ENCODE measurements around the gene NDUFS8.

Gene NDUFS8

DNA sequence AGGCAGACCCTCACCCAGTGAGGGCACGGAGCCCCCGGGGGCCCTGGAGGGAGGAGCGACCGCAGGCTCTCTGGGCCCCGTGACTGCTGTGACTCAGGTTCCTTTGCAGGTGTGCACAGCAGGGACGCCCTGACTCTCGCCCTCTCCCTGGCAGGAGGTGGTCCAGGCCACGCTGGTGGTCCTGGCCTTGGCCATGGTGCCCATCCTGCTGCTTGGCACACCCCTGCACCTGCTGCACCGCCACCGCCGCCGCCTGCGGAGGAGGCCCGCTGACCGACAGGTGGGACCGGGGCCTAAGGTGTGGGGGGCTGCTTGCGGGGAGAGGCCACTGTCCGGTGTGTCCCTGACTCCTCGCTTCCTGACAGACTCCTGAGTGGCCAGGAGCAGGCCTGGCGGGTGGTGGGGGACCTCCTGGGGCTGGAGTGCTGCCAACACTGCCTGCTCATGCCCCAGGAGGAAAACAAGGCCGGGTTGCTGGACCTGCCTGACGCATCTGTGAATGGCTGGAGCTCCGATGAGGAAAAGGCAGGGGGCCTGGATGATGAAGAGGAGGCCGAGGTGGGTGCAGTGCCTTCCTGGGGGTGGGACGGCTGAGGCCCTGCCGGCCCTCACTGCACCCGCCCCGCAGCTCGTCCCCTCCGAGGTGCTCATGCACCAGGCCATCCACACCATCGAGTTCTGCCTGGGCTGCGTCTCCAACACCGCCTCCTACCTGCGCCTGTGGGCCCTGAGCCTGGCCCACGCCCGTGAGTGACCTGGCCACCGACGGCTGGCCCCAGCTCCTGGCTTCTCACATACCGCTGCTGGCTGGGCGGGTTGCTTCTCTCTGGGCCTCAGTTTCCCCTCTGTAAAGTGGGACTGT, 19.3 kb downstream of the NDUFS8 start:
- no peak for DNase-seq (ENCODE audit: low read depth)

DNA sequence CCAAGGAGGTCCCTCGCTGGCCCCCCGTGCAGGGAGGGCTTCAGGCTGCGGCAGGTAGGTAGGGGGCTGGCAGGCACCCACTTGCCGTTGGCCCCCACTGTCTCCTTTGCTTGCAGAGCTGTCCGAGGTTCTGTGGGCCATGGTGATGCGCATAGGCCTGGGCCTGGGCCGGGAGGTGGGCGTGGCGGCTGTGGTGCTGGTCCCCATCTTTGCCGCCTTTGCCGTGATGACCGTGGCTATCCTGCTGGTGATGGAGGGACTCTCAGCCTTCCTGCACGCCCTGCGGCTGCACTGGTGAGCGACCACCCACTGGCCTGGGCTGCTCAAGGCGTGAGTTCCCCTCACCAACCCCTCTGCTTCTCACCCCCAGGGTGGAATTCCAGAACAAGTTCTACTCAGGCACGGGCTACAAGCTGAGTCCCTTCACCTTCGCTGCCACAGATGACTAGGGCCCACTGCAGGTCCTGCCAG, 19.9 kb downstream of the NDUFS8 start:
- no peak for DNase-seq (ENCODE audit: low read depth)

DNA sequence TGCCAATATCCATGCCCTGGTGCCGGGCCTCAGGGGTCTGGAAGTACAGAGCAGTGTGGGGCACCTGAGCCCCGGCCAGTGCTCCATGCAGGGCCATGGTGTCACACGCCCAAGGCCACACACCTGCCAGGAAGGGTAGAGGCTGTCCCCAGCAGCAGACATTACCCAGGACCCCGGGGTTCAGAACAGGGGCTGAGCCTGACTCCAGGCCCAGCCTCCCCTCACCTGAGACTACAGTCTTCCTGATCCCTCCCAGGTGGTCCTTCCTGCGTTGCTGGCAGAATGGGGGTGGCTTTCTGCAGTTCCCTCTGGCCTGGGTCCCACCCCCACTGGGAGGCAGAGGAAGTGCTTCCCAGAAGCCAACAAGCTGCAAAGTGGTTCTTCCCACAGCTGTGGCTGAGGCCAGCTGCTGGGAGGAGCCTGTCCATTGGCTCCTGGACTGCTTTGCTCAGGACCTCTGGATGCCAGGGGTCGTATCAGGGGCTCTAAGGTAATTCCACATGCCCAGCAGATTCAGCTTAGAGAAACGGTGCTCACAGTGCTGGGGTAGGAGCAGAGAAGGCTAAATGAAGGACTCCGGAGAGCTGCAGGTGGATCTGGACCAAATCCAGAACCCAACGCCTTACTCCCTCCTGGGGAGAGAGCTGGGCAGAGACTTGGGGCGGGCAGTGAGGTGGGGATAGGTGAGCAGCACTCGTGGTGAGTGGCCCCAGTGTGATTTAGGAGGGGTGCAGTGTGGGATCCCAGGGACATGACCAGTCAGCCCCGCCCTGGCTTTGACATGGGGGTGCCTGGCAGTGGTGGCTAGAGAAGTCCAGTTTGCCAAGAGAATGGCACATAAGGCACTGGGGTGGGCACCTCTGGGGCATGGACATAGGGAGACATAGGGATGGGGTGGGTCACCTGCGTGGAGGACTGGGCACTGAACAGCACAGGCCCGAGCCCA, 21.0 kb downstream of the NDUFS8 start:
- no peak for DNase-seq (ENCODE audit: low read depth)

DNA sequence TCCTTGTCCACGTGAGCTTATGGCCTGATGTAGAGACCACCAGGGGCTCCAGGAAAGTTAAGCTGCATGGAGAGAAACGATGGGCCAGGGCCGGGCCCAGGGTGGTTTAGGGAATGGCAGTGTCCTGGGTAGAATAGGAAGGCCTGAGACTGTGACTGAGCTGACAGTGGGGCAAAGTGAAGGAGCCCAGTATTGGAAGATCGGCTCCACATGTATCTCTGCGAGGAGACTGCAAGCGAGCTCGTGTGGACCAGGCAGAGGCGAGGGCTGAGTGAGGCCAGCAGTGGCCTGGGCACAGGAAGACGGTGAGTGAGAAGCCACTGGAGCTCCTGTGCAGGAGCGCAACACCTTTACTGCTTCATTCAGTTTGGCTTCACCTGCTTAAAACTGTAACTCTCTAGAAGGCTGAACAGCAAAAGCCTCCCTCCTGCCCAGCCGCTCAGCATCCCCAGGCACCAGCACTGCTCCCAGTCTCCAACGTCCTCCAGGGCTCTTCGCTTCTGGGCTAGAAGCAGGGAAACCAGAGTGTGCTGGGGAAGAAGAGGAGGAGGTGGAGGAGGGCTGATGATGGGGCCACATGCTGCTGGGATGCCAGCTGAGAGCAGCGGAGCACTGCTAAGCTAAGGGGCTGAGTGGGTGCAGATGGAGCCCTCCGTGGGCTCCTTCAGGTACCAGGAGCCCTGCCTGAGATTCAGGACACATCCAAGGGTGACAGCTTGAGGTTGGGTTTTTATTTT, 21.8 kb downstream of the NDUFS8 start:
- no peak for DNase-seq (ENCODE audit: low read depth)

- DNase-seq (ENCODE audit: low read depth) = no peak
Observed at GRCh38 chr11:68053117-68053516, 22.6 kb downstream of the NDUFS8 start.

DNA sequence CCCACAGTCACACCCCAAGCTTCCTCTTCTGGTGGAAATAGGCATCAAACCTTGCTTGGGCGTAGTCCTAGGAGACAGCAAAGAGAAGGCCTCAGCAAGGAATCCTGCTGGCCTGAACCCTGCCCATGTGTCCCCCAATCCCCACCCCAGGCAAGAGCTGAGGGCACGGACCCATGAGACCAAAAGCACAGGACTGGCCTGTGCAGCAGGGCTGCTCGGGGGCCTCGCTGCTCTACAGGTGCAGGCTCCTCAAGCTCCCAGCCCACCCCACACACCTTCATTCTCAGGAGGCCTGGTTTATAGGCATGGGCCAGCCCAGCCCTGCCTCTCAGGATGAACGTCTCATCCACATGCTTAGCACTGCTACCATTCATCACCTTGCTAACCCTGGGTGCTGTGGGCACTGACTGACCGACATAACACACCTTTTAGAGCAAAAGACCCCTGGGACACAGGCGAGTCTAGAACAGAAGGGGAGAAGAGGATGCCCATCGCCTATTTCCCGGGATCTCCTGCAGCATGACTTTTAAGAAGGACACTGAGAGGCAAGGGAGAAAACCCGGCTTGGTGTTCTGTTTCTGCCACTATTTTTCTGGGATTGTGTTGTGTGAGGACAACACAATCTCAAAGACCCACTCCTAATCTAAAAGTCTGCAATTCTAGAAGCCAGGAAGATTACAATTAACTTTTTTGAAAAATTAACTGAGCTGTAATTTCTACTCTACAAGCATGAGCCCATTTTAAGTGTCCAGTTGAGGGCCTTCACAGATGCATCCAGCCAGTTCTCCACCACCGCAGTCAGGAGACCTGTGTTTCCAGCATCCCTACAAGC, 23.7 kb downstream of the NDUFS8 start:
- no peak for DNase-seq (ENCODE audit: low read depth)

GRCh38 chr11:68056317-68057285, 26.1 kb downstream of the NDUFS8 start:
- no peak for DNase-seq (ENCODE audit: low read depth)

DNA sequence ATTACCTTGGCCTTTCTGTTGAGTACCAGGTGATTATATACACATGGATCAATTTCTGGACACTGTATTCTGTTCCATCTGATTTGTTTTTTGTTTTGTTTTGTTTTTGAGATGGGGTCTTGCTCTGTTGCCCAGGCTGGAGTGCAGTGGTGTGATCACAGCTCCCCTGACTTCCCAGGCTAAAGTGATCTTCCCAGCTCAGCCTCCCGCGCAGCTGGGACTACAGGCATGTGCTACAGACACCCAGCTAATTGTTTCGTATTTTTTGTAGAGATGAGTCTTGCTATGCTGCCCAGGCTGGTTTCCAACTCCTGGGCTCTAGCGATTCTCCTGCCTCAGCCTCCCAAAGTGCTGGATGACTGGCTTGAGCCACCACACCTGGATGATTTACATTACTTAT, 27.3 kb downstream of the NDUFS8 start:
- no peak for DNase-seq (ENCODE audit: low read depth)

- DNase-seq (ENCODE audit: low read depth) = no peak
Observed at GRCh38 chr11:68061508-68061907, 31.0 kb downstream of the NDUFS8 start.

DNA sequence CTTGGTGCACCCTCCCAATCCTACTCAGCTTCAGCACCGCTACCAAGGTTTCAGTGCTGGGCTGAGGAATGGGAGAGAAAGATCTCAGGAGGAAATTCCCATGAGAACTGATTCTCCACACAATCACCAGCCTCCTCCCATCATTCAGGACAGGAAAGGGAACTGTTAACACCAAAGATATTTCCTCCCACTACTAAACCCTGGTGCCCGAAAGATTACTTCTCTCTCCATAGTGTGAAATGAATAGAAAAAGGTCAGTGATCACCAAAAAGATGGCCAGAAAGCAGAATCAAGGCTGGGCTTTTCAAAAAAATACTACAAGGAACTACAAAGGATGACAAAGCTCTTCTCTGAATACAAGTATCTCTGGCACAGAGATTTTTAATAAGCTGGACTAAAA, 34.4 kb downstream of the NDUFS8 start:
- no peak for DNase-seq (ENCODE audit: low read depth)

GRCh38 chr11:68065841-68066240, 35.4 kb downstream of the NDUFS8 start:
- no peak for DNase-seq (ENCODE audit: low read depth)

GRCh38 chr11:68066742-68067141, 36.3 kb downstream of the NDUFS8 start:
- no peak for DNase-seq (ENCODE audit: low read depth)

- no peak for DNase-seq (ENCODE audit: low read depth)
Observed at GRCh38 chr11:68067991-68068390, 37.5 kb downstream of the NDUFS8 start.

GRCh38 chr11:68071281-68072048, 41.0 kb downstream of the NDUFS8 start:
- DNase-seq (ENCODE audit: low read depth) = no peak

GRCh38 chr11:68074584-68075352, 44.3 kb downstream of the NDUFS8 start:
- DNase-seq (ENCODE audit: low read depth) = no peak

GRCh38 chr11:68076371-68077042, 46.0 kb downstream of the NDUFS8 start:
- no peak for DNase-seq (ENCODE audit: low read depth)

DNA sequence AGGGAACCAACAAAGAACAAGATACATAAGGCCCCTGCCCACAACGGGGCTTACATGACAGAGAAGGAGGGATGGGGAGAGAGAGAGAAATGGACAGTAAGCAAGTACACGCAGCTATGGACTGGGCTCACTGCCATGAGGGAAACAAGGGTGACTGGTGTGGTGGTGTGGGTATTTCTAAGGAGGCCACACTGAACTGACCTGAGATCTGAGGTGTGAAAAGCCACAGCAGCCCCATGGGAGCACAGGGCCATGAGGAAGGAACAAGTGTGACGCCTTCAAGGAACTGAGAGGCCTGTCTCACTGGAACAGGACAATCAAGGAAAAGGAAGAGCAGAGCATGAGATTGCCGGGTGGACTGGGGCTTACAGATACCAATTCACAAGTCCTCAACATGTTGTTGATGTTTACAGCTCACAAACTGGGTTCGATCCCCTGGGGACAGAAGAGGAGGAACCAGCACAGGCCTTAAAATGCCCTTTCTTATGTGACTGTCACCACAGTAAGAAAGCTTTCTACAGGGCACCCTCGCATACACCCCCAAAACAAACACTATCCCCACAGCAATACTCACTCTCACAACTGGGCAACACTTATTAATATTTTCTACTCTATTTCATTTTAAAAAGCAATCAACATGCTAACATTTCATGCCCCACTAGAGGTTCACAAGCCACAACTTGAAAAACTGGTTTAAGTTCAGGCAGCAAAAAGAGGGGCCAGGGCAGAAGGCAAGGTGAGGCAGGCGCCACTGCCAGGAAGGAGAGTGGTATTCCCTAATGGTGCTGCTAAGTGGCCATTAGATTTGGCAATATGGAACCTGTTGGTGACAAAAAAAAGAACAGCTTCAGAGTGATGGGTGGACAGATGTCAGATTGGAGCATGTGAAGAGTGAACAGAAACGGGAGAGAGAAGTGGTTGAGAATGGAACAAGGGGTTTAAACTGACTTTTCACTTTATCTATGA, 47.4 kb downstream of the NDUFS8 start:
- no peak for DNase-seq (ENCODE audit: low read depth)
